GM12892 (cell line): ENCODE results near the gene ASIC2.

Source experiments
- DNase-seq: peaks from one replicate; pipeline ENCODE4 v3.0.0; 2011; ENCODE audit not compliant: insufficient read length
- FAIRE-seq: peaks from 2 replicates; lab custom pipeline; 2011; peaks lifted over from hg19 to GRCh38; lab: Jason Lieb, UNC
- POLR2A ChIP-seq: IDR thresholded peaks from 2 replicates; pipeline ENCODE4 v1.6.1; 2011; ENCODE audit warnings: low read depth, low read length, control low read depth
- POLR2AphosphoS5 ChIP-seq: IDR thresholded peaks from 2 replicates; pipeline ENCODE4 v1.6.1; 2011; ENCODE audit warnings: low read depth, low read length, control low read depth
- TAF1 ChIP-seq: IDR thresholded peaks from 2 replicates; pipeline ENCODE4 v1.6.1; 2011; ENCODE audit warnings: low read depth, mild to moderate bottlenecking, control low read depth, low read length, borderline replicate concordance

The ASIC2 gene

DNA sequence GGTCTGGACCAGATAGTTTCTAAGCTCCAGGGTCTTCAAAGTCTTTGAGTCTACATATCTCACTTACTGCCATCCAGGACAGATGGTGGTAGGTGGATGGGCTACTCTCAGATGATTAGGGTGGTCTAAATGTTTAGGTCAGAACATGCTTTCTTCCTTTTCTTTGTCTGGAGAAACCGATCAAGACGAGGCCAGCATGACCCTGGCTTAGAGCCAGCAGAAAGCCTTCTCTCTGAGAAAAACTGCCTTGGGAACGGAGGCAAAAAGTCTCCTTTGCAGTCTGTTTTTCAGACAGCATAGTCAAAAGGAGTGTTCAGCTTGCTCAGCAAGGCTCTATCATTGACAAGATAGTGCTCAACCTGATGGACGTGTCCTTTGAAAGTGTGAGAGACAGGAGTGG is 252.6 kb downstream of the ASIC2 start:
- TF ChIP-seq TAF1 (no peak), POLR2AphosphoS5 (no peak), POLR2A (no peak)
- no peak for FAIRE-seq
- no peak for DNase-seq

DNA sequence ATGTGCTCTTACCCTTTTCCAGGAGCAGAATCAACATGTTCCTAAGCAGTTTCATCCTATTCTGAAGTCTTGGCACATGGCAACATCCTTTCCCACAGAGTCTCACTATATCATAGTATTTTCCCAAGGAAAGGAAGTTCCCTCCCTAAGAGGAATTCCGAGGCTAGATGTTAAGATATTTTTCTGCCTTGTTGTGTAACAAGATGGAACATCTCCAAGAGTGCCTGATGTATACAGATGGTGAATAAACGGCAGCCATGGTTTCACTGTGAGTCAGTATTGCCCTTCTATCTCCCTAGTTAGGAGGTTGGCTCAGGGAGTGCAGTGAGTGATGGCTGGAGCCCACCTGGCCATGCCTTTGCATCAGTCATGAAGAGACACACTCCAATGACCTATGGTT is 253.2 kb downstream of the ASIC2 start:
- no peak for FAIRE-seq
- TF ChIP-seq POLR2AphosphoS5 = no peak
- TF ChIP-seq TAF1 = no peak
- no peak for TF ChIP-seq POLR2A

DNA sequence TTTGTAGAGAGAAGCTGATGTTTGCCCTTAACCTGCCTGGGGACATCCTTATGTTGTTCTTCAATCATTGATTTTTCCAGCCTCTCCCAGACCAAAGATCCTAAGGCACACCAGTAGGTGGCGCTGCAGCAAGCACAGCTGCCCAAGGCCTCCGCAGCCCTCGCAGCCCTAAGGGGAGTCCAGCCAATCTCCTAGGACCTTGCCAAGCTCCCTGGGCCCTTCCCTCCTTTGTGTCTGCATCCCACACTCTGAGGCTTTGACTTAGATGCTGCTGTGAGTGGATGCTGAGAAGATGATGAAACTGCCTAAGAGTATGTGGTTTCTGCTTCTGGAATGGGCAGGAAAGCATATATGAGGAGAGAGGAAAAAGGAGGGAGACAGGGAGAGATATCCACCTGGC is 254.4 kb downstream of the ASIC2 start:
- FAIRE-seq (no peak), DNase-seq (no peak)
- no peak for TF ChIP-seq TAF1
- no peak for TF ChIP-seq POLR2AphosphoS5
- no peak for TF ChIP-seq POLR2A

More for the DNA sequence above, 253.2 kb downstream of the ASIC2 start:
- DNase-seq = no peak

DNA sequence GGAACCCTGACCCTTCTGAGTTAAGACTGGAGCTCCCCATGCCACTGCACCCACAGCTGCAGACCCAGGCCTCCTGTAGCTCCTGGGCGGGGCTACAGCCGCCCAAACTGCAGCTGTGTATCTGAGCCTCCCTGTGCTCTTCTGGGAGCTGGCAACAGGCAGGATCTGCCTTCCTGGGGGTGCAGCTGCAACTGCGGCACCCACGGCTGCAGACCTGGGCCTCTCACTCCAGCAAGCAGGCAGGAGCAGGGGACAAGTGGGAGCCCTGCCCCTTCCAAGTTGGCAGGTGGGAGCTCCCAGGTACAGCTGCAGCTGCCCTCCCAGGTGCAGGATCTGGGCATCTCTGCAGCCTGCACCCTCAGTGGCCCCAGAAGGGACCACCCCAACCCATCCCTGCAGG is 259.9 kb downstream of the ASIC2 start:
- FAIRE-seq (no peak), DNase-seq (no peak)
- no peak for TF ChIP-seq POLR2AphosphoS5
- TF ChIP-seq POLR2A = no peak
- TF ChIP-seq TAF1 = no peak

DNA sequence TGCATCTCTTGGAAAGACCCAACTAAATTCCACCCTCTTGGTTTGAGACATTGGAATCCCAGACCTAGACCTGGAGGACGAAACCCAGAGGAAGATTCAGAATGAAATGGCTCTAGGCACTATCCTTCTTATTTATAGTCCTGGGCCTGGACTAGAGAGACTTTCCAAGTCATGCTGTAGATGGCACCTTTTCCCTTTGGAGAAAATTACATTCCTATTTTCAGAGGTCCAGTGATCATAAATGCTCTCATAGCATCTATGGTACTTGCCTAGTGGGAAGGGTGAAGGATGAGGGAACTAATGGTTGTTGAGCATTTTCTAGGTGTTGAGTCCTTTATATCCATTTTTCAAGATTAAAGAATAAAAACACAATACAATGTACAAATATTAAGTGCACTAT is 264.3 kb downstream of the ASIC2 start:
- TF ChIP-seq POLR2A (no peak), POLR2AphosphoS5 (no peak), TAF1 (no peak)
- FAIRE-seq (no peak), DNase-seq (no peak)

DNA sequence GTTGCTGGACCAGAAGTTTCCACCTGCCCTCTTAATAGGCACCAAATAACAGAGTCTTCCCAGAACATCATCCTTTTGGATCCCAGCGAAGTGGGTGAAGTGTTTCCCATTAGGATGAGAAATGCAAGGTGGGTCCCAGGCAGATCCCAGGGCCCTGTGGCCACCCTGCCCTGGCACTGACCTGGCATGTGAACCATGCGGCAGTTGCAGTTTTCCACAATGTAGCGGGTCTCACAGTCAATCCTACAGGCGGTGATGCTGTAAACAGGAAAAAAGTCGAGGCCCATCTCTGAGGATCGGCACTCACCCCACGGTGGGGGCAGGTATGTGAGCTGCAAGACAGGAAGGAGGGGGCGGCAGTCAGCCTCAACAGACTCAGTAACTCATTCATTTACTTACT is 265.0 kb downstream of the ASIC2 start:
- no peak for FAIRE-seq
- TF ChIP-seq POLR2AphosphoS5 (no peak), POLR2A (no peak), TAF1 (no peak)
- DNase-seq = no peak

DNA sequence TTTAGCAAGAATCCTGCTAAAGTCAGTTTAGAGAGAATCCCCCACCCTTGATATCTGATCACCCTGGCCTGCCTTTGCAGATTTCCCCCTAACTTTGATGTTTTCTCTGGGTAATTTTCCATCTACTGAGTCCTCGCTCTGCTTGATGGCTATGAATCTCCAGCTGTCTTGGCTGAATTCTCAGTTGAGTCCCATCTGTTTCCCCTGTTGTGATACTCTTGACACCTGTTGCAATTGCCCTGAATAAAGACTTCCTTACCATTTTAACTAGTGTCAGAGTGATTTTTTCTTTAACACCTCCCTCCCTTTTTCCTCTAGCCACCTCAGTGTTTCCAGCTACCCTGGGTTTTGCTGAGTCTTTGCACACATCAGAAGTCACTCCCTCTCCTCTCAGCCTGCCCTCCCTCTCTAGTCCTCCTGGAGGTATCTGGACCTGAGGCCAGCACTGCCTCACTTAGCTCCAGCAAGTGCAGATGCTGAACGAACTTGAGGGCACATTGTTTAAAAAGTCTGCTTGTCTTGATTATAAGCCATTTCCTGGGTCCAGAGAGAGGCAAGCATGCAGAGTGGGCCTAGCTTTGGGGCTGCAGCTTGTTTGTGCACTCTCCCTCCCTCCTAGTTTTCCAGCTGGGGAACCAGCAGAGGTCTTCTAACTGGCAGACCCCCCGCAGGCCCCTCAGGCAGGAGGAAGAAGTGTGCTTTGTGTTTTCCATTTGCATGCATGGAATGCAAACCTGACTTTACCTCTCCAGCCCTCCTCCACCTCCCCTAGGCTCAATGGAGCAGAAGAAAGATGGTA is 268.2 kb downstream of the ASIC2 start:
- FAIRE-seq = no peak
- DNase-seq = no peak
- no peak for TF ChIP-seq TAF1
- no peak for TF ChIP-seq POLR2AphosphoS5
- TF ChIP-seq POLR2A = no peak

DNA sequence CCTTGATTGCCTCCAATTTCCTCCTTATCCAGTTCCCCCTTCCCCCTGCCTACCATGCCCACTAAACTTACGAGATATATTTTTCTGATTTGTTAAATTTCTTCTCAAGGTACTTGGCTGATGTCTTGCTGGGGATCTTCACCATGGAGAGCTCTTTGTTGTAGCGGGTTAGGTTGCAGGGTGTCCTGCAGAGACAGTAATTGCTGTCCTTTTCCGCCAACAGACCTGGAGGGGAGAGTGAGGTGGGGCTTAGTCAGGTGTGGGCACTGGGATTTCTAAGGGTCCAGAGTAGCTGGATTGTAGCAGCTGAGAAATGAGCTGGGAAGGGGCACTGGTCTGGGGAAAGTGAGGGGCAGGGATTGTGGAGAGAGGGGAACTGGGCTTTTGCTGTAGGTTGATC is 269.3 kb downstream of the ASIC2 start:
- TF ChIP-seq POLR2AphosphoS5 (no peak), TAF1 (no peak), POLR2A (no peak)
- DNase-seq (no peak), FAIRE-seq (no peak)

DNA sequence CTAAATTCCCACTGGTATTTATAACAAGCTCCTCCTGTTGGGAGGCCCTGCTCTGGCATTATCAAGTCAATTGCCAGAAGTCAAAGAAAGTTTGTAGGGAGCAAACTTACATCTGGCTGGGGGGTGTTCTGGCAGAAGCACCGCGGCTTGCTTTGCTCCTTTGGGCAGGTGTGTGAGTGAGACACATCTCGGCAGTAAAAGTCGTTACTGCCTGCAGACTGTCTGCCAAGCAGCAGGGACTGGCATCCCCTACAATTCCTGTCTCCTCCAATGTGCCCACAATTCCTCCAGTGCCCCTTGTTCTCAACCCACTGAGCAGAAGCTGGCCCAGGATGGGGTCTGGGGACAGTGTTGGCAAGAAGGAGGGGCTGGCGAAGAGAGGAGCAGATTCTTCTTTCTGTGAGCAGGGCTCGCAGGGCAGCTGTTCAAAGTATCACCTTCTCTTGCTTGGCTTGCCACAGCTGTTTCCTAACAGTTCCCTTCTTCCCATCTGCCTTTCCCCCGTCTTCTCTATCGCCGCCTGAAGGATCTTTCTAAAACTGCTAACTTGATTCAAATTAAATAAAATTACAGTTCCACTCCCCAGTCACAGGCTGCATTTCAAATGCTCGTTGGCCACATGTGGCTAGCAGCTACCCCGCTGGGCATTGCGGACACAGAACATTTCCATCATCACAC is 271.2 kb downstream of the ASIC2 start:
- no peak for FAIRE-seq
- no peak for DNase-seq
- TF ChIP-seq TAF1 = no peak
- no peak for TF ChIP-seq POLR2AphosphoS5
- TF ChIP-seq POLR2A = no peak

DNA sequence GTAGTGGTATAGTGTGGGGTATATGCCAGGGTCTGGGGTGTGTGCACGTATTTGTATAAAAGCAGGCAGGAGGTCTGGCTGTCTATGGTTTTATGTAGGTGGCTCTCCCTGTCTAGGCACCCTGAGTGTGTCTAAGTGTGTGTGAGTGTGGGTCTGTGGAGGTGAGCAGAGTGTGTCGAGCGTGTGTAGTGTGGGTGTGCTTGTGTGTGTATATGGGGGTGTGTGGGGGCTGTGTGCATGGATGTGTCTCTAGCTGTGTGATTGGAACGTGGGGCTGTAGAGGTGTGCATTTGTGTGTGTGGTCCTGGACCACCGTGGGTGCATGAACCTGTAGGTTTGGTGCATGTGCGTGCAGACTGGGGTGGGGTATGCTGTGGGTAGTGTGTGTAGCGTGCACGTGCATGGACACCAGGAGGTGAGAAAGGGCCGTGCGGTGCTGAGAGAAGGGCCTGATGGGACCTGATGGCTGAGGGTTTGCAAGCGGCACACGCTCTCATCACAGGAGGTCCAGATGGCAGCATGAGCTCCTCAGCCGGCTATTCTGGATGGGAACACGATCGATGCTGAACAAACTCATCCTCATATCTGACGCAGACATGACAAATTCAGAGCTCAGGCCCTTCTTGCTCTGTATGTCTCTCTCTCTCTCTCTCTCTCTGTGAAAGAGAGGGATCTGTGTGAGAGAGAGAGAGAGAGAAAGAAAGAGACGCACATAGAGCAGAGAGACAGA is 273.8 kb downstream of the ASIC2 start:
- DNase-seq (no peak), FAIRE-seq (no peak)
- TF ChIP-seq TAF1 (no peak), POLR2A (no peak)

DNA sequence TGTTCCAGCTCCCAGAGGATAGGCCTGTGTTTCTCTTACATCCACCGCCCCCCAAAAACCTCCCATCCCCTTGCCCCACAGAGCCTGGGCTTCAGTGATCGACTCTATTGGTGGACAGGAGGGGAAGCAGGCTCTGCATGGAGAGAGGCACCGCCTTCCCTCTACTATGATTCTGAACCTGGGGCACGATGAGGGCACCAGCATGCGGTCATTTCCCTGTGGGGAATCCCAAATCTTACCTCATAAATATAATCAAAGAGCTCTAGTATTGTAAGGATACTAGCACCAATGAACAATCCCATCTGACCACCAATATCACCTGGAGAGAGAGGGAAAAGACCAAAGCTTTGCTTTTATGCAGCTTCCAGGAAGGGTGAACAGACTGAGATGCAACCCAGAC is 275.7 kb downstream of the ASIC2 start:
- DNase-seq (no peak), FAIRE-seq (no peak)
- TF ChIP-seq TAF1 = no peak
- TF ChIP-seq POLR2AphosphoS5 = no peak
- TF ChIP-seq POLR2A = no peak

DNA sequence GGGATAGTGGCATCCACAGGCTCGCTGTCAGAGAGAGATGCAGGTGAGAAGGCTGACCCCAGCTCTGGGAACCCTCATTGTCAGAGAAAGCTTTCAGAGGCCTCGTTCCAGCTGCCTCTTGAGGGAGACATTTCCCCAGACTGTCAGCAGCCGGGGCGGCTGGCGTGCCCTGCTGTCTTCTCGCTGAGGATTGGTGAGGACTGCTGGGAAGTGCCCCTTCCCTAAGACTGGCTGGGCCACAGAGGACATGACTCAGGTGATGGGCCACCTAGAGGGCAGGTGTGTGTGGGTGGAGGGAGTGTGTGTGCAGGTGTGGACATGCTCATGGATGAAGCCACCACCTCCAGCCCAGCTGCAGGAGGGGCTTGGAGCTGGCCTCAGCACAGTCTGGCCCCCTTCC is 276.2 kb downstream of the ASIC2 start:
- no peak for DNase-seq
- no peak for FAIRE-seq
- TF ChIP-seq POLR2AphosphoS5 (no peak), POLR2A (no peak), TAF1 (no peak)

DNA sequence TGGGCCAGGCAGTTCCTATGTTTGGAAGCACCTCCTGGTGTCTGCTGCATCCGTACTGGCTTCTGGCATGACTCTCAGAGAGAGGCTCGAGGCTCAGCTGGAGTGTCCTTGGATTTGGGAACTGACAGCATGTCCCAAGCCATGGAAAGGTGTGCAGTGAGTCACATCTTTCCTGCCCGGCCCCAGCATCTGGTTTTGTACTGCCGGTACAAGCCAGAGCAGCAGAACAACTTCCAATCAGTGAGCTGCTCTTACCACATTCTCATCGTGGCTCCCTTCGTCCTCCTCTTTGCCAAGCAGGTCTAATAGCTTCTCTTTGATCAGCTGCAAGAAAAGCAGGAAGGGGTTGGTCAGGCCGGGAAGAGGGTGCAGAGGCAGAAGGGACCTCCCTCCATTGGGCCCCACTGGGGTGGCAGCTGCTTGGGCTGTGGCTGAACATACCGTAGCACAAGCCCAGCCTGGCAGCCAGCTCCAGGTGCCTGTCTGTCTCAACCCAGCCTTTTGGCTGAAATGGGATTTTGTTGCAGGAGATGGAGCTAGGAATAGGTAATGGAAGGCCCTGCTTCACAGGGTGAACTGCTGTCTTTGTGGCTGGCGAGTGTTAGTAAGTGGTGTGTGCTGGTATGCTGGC is 277.3 kb downstream of the ASIC2 start:
- TF ChIP-seq POLR2A (no peak), TAF1 (no peak), POLR2AphosphoS5 (no peak)
- FAIRE-seq = no peak
- DNase-seq = no peak
